ENCODE results near the gene TAF10.

TAF10 gene

GRCh38 chr11:6612213-6613041 lies at the start of gene TAF10:
TAF10 (minus strand) TSS chr11:6612216; CDS start chr11:6612189, 27 bp downstream.
- DNase-seq = peak; percentile 79 to 87

- no peak for DNase-seq
Observed at GRCh38 chr11:6660712-6661111, 48.7 kb upstream of the TAF10 start.

GRCh38 chr11:6658647-6659046 lies 46.6 kb upstream of the TAF10 start:
- no peak for DNase-seq

- no peak for DNase-seq
Observed at GRCh38 chr11:6657346-6657745, 45.3 kb upstream of the TAF10 start.

GRCh38 chr11:6656936-6657335 lies 44.9 kb upstream of the TAF10 start:
- DNase-seq = no peak

GRCh38 chr11:6656584-6656915 lies 44.5 kb upstream of the TAF10 start:
- no peak for DNase-seq

- DNase-seq = no peak
Observed at GRCh38 chr11:6655790-6656583, 44.0 kb upstream of the TAF10 start, which contains the start of gene DCHS1. DCHS1 (minus strand) TSS chr11:6655809; CDS start chr11:6641613, 14,196 bp downstream.

- DNase-seq = no peak
Observed at GRCh38 chr11:6655020-6655789, 43.2 kb upstream of the TAF10 start.

GRCh38 chr11:6654281-6655019 lies 42.4 kb upstream of the TAF10 start:
- DNase-seq = no peak

GRCh38 chr11:6653656-6654055 lies 41.6 kb upstream of the TAF10 start:
- DNase-seq = no peak

GRCh38 chr11:6653097-6653496 lies 41.1 kb upstream of the TAF10 start:
- no peak for DNase-seq

- no peak for DNase-seq
Observed at GRCh38 chr11:6652182-6652581, 40.2 kb upstream of the TAF10 start.

GRCh38 chr11:6650980-6651379 lies 39.0 kb upstream of the TAF10 start:
- no peak for DNase-seq

GRCh38 chr11:6650104-6650503 lies 38.1 kb upstream of the TAF10 start:
- DNase-seq = no peak

- no peak for DNase-seq
Observed at GRCh38 chr11:6648501-6648900, 36.5 kb upstream of the TAF10 start.

- no peak for DNase-seq
Observed at GRCh38 chr11:6647836-6648235, 35.8 kb upstream of the TAF10 start.

GRCh38 chr11:6646918-6647679 lies 35.1 kb upstream of the TAF10 start:
- DNase-seq = no peak

GRCh38 chr11:6646576-6646917 lies 34.5 kb upstream of the TAF10 start:
- no peak for DNase-seq

GRCh38 chr11:6646071-6646470 lies 34.1 kb upstream of the TAF10 start:
- DNase-seq = no peak

- DNase-seq = no peak
Observed at GRCh38 chr11:6642957-6643356, 30.9 kb upstream of the TAF10 start.

- no peak for DNase-seq
Observed at GRCh38 chr11:6640985-6641701, 29.1 kb upstream of the TAF10 start.
